Sigmoid colon (tissue), 7 donors: ENCODE data around the gene TMEM106A. TPM values are rescaled to one million over a fixed set of nuclear protein-coding genes. Genes with fewer than 3 reads are reported as not detected.
A peak's percentile ranks its signal among the peaks of the same experiment; 100 is the strongest.
"Not testable (repeated sequence)": the region's sequence is repeated elsewhere in the genome, so short reads cannot be mapped to it uniquely, and the experiment has no call there.

Experiments
- DNase-seq: peaks from one replicate; pipeline ENCODE4 v3.0.0-alpha.2; 2019
- H3K27ac ChIP-seq, 4 donors: fragments of 200-600 bp; sonication (generic); one replicate each; pipeline ENCODE4 v1.5.1; 2016 to 2019; ENCODE audit warnings: mild to moderate bottlenecking in 1 of 4
- H3K27me3 ChIP-seq, 3 donors: fragments of 200-600 bp; sonication (generic); one replicate each; pipeline ENCODE4 v1.5.1; 2019; ENCODE audit warnings: mild to moderate bottlenecking in 1 of 3
- H3K36me3 ChIP-seq, 4 donors: fragments of 200-600 bp; sonication (generic); one replicate each; pipeline ENCODE4 v1.5.1; 2016 to 2019
- H3K4me1 ChIP-seq, 4 donors: fragments of 200-600 bp; sonication (generic); one replicate each; pipeline ENCODE4 v1.5.1; 2017 to 2019
- H3K4me3 ChIP-seq, 4 donors: fragments of 200-600 bp; sonication (generic); one replicate each; pipeline ENCODE4 v1.5.1; 2017 to 2019; ENCODE audit warnings: mild to moderate bottlenecking in 2 of 4, moderate library complexity in 1 of 4
- H3K9me3 ChIP-seq, 4 donors: fragments of 200-600 bp in 3 of 4; sonication (generic) in 3 of 4; one replicate each; pipeline versions ENCODE4 v1.5.1 to v1.6.1; 2013 to 2019
- EP300 ChIP-seq, 4 donors: sonication (generic); formaldehyde crosslinking; IDR thresholded peaks; one replicate each; pipeline ENCODE4 v1.6.1; 2017; ENCODE audit warnings: antibody characterized with exemption in 4 of 4
- POLR2AphosphoS5 ChIP-seq, 4 donors: sonication (generic); formaldehyde crosslinking; IDR thresholded peaks; one replicate each; pipeline ENCODE4 v1.6.1; 2017; ENCODE audit warnings: antibody characterized with exemption in 4 of 4
- WGBS, 2 donors: extraction: QIAGEN DNeasy Blood & Tissue Kit; methylation state at CpG; one replicate each; pipeline ENCODE4 v1.1.7; 2013; 5-methylcytosine and 5-hydroxymethylcytosine counted together
- intact Hi-C: fragments of 100-400 bp; cut with DNase I; formaldehyde crosslinking; loops from one replicate; pipeline ENCODE4 v1.15.1; 2023
- polyA plus RNA-seq, 3 donors: library from polyadenylated mRNA; stranded (reverse); fragments of 200-250 nt; gene quantifications; one replicate each; pipeline ENCODE4 v1.2.3, GENCODE V29; 2013
- small RNA-seq, 3 donors: library from RNA; depleted of rRNA; stranded (forward); fragments of <200 nt; gene quantifications; one replicate each; pipeline ENCODE3, GENCODE V24; 2016
- total RNA-seq, 4 donors: library from RNA; depleted of rRNA; stranded (reverse); fragments of >200 nt; gene quantifications; one replicate each; pipeline ENCODE4 v1.1.0, GENCODE V29; 2016
- donor health status: healthy with polysubstance abuse.
- donor health status: Bipolar disorder and iron deficiency.
- donor health status: healthy.

Gene TMEM106A
- total and polyA plus RNA-seq, 7 donors: 2.4 to 9.4 (median 4.3) TPM

DNA sequence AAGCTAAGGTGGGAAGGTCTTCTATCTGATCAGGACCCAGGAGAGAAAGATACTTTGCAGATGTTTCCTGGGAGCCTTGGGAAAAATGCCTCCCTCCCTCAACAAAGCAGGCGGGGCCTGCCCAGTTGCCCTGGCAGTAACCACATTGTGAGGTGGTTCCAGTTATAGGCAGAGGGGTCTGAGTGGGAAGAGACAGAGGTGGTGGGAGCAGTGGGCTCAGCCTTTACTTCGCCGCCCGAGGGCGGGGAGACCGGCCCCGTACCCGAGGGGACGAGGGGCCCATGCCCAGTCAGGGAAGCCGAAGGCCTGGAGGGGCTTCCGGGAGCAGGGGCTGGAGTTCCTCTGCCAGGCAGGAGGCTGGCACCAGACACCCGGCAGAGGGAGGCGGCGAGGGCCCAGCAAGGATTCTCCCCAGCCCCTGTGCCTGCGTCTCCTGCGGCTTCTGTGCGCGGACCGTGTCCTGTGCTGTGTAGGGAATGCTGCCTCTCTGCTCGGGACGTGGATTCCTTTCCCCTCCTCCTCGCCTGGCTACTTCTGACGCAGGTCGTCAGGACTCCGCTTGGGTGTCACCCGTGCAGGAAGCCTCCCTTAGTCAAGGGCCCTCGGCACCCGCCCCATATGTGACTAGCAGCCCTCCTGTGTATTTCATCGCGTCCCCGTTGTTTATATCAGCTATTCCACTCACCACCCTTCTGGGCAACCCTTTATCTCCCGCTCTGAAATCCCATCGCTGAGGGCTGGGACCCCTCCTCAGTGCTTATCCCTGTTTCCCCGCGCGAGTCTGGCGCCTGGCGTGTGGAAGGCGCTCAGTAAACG is 19.7 kb downstream of the TMEM106A start:
- H3K36me3 ChIP-seq, H3K9me3 ChIP-seq, H3K4me1 ChIP-seq, intact Hi-C loops, H3K27me3 ChIP-seq: not testable (repeated sequence)
- peak overlapping the region; percentile 28 to 73 (median 60) for H3K27ac ChIP-seq
- DNase-seq: peak; percentile 66
- peak overlapping the region in 3 of 4 donors; percentile 0 to 17 (median 16) for H3K4me3 ChIP-seq
- TF ChIP-seq POLR2AphosphoS5 (IDR thresholded peaks at IDR 0.05): peak in 1 of 4 donors; percentile 39
- WGBS, 2 donors: 69 to 86% methylated on average over 18 to 19 of the region's 40 CpGs

DNA sequence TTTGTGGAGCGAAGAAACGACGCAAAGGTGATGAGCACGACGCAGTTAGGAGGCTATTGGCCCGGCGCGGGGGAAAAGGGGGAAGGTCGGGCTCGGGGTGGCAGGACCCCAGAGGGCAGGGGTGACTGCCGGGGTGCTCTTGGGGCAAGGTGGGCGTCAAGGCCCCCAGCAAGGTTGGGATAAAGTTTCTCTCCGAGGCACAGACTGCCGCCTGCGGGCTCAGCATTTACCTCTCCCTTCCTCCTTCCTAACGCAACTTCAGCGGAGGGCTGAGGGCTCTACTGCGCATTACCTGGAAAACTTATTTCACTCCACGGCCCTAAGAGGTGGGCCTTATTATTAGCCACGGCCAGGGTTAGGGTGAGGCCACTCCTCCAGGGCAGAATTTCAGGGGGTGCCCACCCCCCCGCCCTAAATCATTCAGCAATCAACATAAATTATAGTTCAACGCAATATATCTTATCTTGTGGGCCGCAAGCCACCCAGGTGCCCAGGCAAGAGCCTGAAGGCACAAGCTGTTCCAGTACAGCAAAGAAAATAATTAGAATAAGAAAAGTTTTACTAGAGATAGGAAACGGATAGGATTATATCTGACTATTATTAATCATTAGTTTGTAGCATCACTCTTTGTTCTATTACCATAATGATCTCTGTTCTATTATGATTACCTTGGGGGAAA is 20.5 kb downstream of the TMEM106A start:
- H3K36me3 ChIP-seq, intact Hi-C loops, H3K27me3 ChIP-seq, H3K4me1 ChIP-seq, H3K9me3 ChIP-seq: not testable (repeated sequence)
- Histone ChIP-seq H3K27ac (peak overlapping the region; percentile 22 to 66 (median 30)), H3K4me3 (peak overlapping the region in 3 of 4 donors; percentile 0 to 17 (median 16))
- peak; percentile 88 for DNase-seq
- peak in 2 of 4 donors; percentile 13 to 20 for TF ChIP-seq EP300 (IDR thresholded peaks at IDR 0.05)
- TF ChIP-seq POLR2AphosphoS5 (IDR thresholded peaks at IDR 0.05): peak in 1 of 4 donors; percentile 26
- WGBS, 2 donors: 31 to 65% methylated on average over 16 of the region's 24 CpGs

DNA sequence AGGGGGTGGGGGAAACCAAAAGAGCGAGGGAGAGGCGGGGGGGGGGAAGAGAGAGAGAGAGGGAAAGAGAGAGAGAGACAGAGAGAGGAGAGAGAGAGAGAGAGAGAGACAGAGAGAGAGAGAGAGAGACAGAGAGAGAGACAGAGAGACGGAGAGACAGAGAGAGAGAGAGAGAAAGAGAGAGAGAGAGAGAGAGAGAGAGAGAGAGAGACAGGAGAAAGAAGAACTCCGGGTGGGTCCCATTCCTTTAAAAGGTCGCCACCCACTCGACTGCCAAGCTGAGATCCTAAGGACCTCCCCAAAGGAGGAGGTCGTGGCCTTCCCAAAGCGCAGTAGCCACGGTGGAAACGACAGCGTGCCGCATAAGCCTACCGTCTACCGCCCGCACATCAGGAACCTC is 21.6 kb downstream of the TMEM106A start:
- DNase-seq, H3K27me3 ChIP-seq, H3K27ac ChIP-seq, H3K4me1 ChIP-seq, H3K36me3 ChIP-seq, intact Hi-C loops, H3K4me3 ChIP-seq, H3K9me3 ChIP-seq: not testable (repeated sequence)
- 0% methylated on average over 2 of the region's 15 CpGs for WGBS, 2 donors

DNA sequence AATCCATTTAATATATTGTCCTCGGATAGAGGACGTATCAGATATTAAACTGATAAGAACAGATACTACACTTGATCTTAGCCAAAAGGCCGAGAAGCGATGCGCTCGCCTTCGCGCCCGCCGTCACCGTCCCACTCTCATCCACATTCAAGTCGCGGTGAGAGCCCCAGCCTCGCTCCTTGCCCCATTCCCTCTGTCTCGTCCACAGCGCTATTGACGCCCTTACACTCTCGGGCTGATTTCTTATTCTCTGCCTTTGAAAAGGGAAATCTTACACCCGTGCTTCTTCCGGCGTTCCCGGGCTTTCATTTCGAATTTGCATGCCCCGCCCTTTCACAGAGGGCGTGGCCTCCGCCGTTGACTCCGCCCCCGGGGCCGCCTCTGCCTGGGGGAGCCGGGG is 22.2 kb downstream of the TMEM106A start, which contains the start of gene RNU2-1:
Gene RNU2-1 (minus strand): TSS at position 101 of the 400 bp plus-strand sequence.
- H3K4me1 ChIP-seq, H3K27me3 ChIP-seq, H3K9me3 ChIP-seq, H3K4me3 ChIP-seq, intact Hi-C loops, H3K36me3 ChIP-seq, DNase-seq, H3K27ac ChIP-seq: not testable (repeated sequence)
- WGBS, 2 donors: no CpG with 5 or more reads among the region's 31 CpGs

DNA sequence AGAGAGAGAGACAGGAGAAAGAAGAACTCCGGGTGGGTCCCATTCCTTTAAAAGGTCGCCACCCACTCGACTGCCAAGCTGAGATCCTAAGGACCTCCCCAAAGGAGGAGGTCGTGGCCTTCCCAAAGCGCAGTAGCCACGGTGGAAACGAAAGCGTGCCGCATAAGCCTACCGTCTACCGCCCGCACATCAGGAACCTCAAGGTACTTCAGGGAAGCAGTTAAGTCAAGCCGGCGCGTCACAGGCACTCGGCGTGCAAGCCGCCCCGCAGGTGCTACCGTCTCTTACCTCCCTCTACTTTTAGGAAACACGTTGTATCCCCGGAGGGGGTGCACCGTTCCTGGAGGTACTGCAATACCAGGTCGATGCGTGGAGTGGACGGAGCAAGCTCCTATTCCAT is 27.9 kb downstream of the TMEM106A start:
- H3K4me1 ChIP-seq, H3K9me3 ChIP-seq, DNase-seq, H3K36me3 ChIP-seq, H3K4me3 ChIP-seq, H3K27ac ChIP-seq, intact Hi-C loops, H3K27me3 ChIP-seq: not testable (repeated sequence)
- WGBS, 2 donors: 0% methylated on average over 1 of the region's 26 CpGs; no CpG with 5 or more reads in 1 of the 2 donors

DNA sequence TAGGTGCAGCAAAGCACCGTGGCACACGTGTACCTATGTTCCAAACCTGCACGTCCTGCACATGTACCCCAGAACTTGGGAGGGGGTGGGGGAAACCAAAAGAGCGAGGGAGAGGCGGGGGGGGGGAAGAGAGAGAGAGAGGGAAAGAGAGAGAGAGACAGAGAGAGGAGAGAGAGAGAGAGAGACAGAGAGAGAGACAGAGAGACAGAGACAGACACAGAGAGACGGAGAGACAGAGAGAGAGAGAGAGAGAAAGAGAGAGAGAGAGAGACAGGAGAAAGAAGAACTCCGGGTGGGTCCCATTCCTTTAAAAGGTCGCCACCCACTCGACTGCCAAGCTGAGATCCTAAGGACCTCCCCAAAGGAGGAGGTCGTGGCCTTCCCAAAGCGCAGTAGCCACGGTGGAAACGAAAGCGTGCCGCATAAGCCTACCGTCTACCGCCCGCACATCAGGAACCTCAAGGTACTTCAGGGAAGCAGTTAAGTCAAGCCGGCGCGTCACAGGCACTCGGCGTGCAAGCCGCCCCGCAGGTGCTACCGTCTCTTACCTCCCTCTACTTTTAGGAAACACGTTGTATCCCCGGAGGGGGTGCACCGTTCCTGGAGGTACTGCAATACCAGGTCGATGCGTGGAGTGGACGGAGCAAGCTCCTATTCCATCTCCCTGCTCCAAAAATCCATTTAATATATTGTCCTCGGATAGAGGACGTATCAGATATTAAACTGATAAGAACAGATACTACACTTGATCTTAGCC is 29.1 kb downstream of the TMEM106A start:
- H3K36me3 ChIP-seq, H3K4me1 ChIP-seq, H3K27me3 ChIP-seq, DNase-seq, H3K9me3 ChIP-seq, H3K4me3 ChIP-seq, intact Hi-C loops, H3K27ac ChIP-seq: not testable (repeated sequence)
- 0% methylated on average over 3 of the region's 34 CpGs; no CpG with 5 or more reads in 1 of the 2 donors for WGBS, 2 donors

DNA sequence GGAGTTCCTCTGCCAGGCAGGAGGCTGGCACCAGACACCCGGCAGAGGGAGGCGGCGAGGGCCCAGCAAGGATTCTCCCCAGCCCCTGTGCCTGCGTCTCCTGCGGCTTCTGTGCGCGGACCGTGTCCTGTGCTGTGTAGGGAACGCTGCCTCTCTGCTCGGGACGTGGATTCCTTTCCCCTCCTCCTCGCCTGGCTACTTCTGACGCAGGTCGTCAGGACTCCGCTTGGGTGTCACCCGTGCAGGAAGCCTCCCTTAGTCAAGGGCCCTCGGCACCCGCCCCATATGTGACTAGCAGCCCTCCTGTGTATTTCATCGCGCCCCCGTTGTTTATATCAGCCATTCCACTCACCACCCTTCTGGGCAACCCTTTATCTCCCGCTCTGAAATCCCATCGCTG is 34.8 kb downstream of the TMEM106A start:
- H3K4me3 ChIP-seq: peak overlapping the region; percentile 17 to 35 (median 22)
- H3K36me3 ChIP-seq, H3K27me3 ChIP-seq, intact Hi-C loops, H3K9me3 ChIP-seq, DNase-seq, H3K4me1 ChIP-seq: not testable (repeated sequence)
- peak overlapping the region in 3 of 4 donors; percentile 48 to 78 (median 60) for H3K27ac ChIP-seq
- WGBS, 2 donors: 3 to 6% methylated on average over 12 of the region's 23 CpGs

Small RNA genes lying within 50 kb of the gene (small RNA-seq; reads per million reads assigned to genes)
- gene AC060780.2: 0 reads per million in 3 donors
- gene AC060780.3: 0 reads per million in 3 donors
- gene RF00004: 0 reads per million in 3 donors
- 0 reads per million in 3 donors for gene RNU2-1

Other genes with a start within 250 kb of the TMEM106A start
- 10 to 100 TPM; 18.5 to 41.3 (median 25.7) TPM for gene AARSD1, start 247.4 kb upstream of the TMEM106A start, total RNA-seq
- 10 to 100 TPM; 14.6 to 41.5 (median 21.6) TPM for gene AARSD1, start 247.4 kb upstream of the TMEM106A start, polyA plus RNA-seq
- gene PTGES3L, start 231.8 kb upstream of the TMEM106A start, total RNA-seq: 10 to 100 TPM in 1 of 4 donors, 1 to 10 TPM in 3; 6.8 to 13.6 (median 9.5) TPM
- gene PTGES3L, start 231.8 kb upstream of the TMEM106A start, polyA plus RNA-seq: 1 to 10 TPM; 2.1 to 4.8 (median 2.4) TPM
- 10 to 100 TPM in 3 of 4 donors, 1 to 10 TPM in 1; 10.0 to 13.8 (median 12.1) TPM for gene RUNDC1, start 231.3 kb upstream of the TMEM106A start, total RNA-seq
- gene RUNDC1, start 231.3 kb upstream of the TMEM106A start, polyA plus RNA-seq: 10 to 100 TPM in 2 of 3 donors, 1 to 10 TPM in 1; 8.4 to 14.7 (median 10.2) TPM
- gene RPL27, start 213.5 kb upstream of the TMEM106A start, total RNA-seq: 1,000 to 10,000 TPM; 1,576 to 2,828 (median 2,217) TPM
- gene RPL27, start 213.5 kb upstream of the TMEM106A start, polyA plus RNA-seq: 1,000 to 10,000 TPM; 3,316 to 4,569 (median 3,351) TPM
- 10 to 100 TPM; 22.4 to 60.2 (median 45.1) TPM for gene IFI35, start 205.1 kb upstream of the TMEM106A start, total RNA-seq
- 10 to 100 TPM; 48.6 to 77.9 (median 65.1) TPM for gene IFI35, start 205.1 kb upstream of the TMEM106A start, polyA plus RNA-seq
- 100 to 1,000 TPM in 3 of 4 donors, 10 to 100 TPM in 1; 77.5 to 164 (median 152) TPM for gene VAT1, start 189.5 kb upstream of the TMEM106A start, total RNA-seq
- gene VAT1, start 189.5 kb upstream of the TMEM106A start, polyA plus RNA-seq: 10 to 100 TPM; 43.0 to 85.9 (median 44.6) TPM
- 1 to 10 TPM; 2.5 to 4.6 (median 2.8) TPM for gene RND2, start 186.6 kb upstream of the TMEM106A start, total RNA-seq
- gene RND2, start 186.6 kb upstream of the TMEM106A start, polyA plus RNA-seq: under 1 TPM; 0.23 to 0.63 (median 0.60) TPM
- gene BRCA1, start 86.5 kb upstream of the TMEM106A start, total RNA-seq: 10 to 100 TPM in 1 of 4 donors, 1 to 10 TPM in 3; 5.4 to 10.2 (median 6.1) TPM
- gene BRCA1, start 86.5 kb upstream of the TMEM106A start, polyA plus RNA-seq: 1 to 10 TPM in 2 of 3 donors, under 1 TPM in 1; 0.60 to 9.9 (median 2.5) TPM
- 10 to 100 TPM; 77.5 to 98.1 (median 81.5) TPM for gene NBR1, start 40.7 kb upstream of the TMEM106A start, total RNA-seq
- 10 to 100 TPM; 50.9 to 93.4 (median 74.5) TPM for gene NBR1, start 40.7 kb upstream of the TMEM106A start, polyA plus RNA-seq
- gene CCDC200, start 16.7 kb downstream of the TMEM106A start, total RNA-seq: not detected
- gene CCDC200, start 16.7 kb downstream of the TMEM106A start, polyA plus RNA-seq: under 1 TPM in 1 of 3 donors, not detected in 2; 0.12 TPM
- not detected for gene RNU2-1, start 22.1 kb downstream of the TMEM106A start, total RNA-seq
- gene RNU2-1, start 22.1 kb downstream of the TMEM106A start, polyA plus RNA-seq: not detected
- gene ARL4D, start 187.1 kb downstream of the TMEM106A start, total RNA-seq: 10 to 100 TPM; 18.6 to 52.1 (median 31.4) TPM
- 1 to 10 TPM; 1.4 to 8.9 (median 4.8) TPM for gene ARL4D, start 187.1 kb downstream of the TMEM106A start, polyA plus RNA-seq